Neural progenitor cell (in vitro differentiated cells): ENCODE data around the gene MARCHF3. TPM values are rescaled to one million over a fixed set of nuclear protein-coding genes. Genes with fewer than 3 reads are reported as not detected.

Experiments
- DNase-seq: peaks from one replicate; pipeline ENCODE4 v3.0.0-alpha.2; 2016; ENCODE audit warnings: low spot score
- H2AFZ ChIP-seq: fragments of 200-600 bp; sonication (generic); replicated peaks from 2 replicates; pipeline ENCODE4 v1.6.1; 2016; ENCODE audit warnings: antibody characterized with exemption
- H3F3A ChIP-seq: fragments of 200-600 bp; sonication (generic); 2 replicates; pipeline ENCODE4 v1.6.1; 2016; ENCODE audit warnings: antibody characterized with exemption, low read depth
- H3K27ac ChIP-seq: fragments of 200-600 bp; sonication (generic); 2 replicates; pipeline ENCODE4 v1.5.1; 2016; ENCODE audit warnings: mild to moderate bottlenecking
- H3K27me3 ChIP-seq: fragments of 200-600 bp; sonication (generic); 2 replicates; pipeline ENCODE4 v1.6.1; 2016; ENCODE audit warnings: mild to moderate bottlenecking, moderate library complexity
- H3K36me3 ChIP-seq: fragments of 200-600 bp; sonication (generic); 2 replicates; pipeline ENCODE4 v1.5.1; 2016
- H3K4me1 ChIP-seq: fragments of 200-600 bp; sonication (generic); 2 replicates; pipeline ENCODE4 v1.6.1; 2016; ENCODE audit warnings: mixed run types
- H3K4me2 ChIP-seq: fragments of 200-600 bp; sonication (generic); 2 replicates; pipeline ENCODE4 v1.6.1; 2016
- H3K4me3 ChIP-seq: fragments of 200-600 bp; sonication (generic); 2 replicates; pipeline ENCODE4 v1.5.1; 2016
- H3K79me2 ChIP-seq: fragments of 200-600 bp; sonication (generic); 2 replicates; pipeline ENCODE4 v1.6.1; 2016; ENCODE audit warnings: low read depth
- H3K9ac ChIP-seq: fragments of 200-600 bp; sonication (generic); 2 replicates; pipeline ENCODE4 v1.6.1; 2016
- H3K9me3 ChIP-seq: fragments of 200-600 bp; sonication (generic); 2 replicates; pipeline ENCODE4 v1.5.1; 2016; ENCODE audit warnings: low read depth
- H4K20me1 ChIP-seq: fragments of 200-600 bp; sonication (generic); 2 replicates; pipeline ENCODE4 v1.6.1; 2016; ENCODE audit warnings: low read depth
- H3K27ac Mint-ChIP-seq: 3 replicates; pipeline ENCODE4 v1.8.0; 2021; ENCODE audit warnings: mixed read lengths
- H3K27me3 Mint-ChIP-seq: 2 replicates; pipeline ENCODE4 v1.8.0; 2022; ENCODE audit warnings: low read depth, mild to moderate bottlenecking, inconsistent platforms, moderate library complexity, mixed read lengths; ENCODE audit not compliant: insufficient read depth
- H3K36me3 Mint-ChIP-seq: 3 replicates; pipeline ENCODE4 v1.8.0; 2021; ENCODE audit warnings: mixed read lengths
- H3K4me1 Mint-ChIP-seq: 3 replicates; pipeline ENCODE4 v1.8.0; 2021; ENCODE audit warnings: mixed read lengths
- H3K4me3 Mint-ChIP-seq: 3 replicates; pipeline ENCODE4 v1.8.0; 2021; ENCODE audit warnings: mild to moderate bottlenecking, moderate library complexity, mixed read lengths
- H3K9me3 Mint-ChIP-seq: 3 replicates; pipeline ENCODE4 v1.8.0; 2020; ENCODE audit warnings: mixed read lengths
- EZH2 ChIP-seq: fragments of 200-600 bp; sonication (generic); IDR thresholded peaks from 2 replicates; pipeline ENCODE4 v1.6.1; 2017; ENCODE audit warnings: antibody characterized with exemption, mild to moderate bottlenecking, moderate library complexity
- EZH2phosphoT487 ChIP-seq: fragments of 200-600 bp; sonication (generic); IDR thresholded peaks from 2 replicates; pipeline ENCODE4 v1.6.1; 2017; ENCODE audit warnings: antibody characterized with exemption
- total RNA-seq: library from RNA; depleted of rRNA; stranded (reverse); fragments of >200 nt; gene quantifications from 2 replicates; pipeline ENCODE4 v1.2.3, GENCODE V29; 2015; ENCODE audit warnings: low replicate concordance
- TF ChIP-seq, protein P1 (sequence below): fragments of 200-600 bp; sonication (generic); IDR thresholded peaks from 2 replicates; pipeline ENCODE4 v1.5.1; 2017; ENCODE audit warnings: antibody characterized with exemption, mild to moderate bottlenecking

The MARCHF3 gene
- total RNA-seq, 1 donor from 2014 or later: 6.1 TPM

DNA sequence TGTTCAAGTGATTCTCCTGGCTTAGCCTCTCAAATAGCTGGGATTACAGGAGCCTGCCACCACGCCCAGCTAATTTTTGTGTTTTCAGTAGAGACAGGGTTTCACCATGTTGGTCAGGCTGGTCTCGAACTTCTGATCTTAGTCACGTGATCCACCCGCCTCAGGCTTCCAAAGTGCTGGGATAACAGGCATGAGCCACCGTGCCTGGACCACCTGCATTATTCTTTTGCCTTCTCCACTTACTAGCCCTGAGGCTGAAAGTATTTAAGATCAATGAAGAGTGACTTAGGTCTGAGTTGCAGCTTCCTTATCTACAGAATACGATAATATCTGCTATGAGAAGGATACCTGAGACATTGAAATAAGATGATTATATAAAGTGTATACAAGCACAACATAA lies 129.6 kb downstream of the MARCHF3 start:
- DNase-seq: no peak
- H2AFZ ChIP-seq: no peak overlapping the region
- no peaks in the 10 kb centered on the region for H3K27me3 ChIP-seq
- TF ChIP-seq, protein P1, sequence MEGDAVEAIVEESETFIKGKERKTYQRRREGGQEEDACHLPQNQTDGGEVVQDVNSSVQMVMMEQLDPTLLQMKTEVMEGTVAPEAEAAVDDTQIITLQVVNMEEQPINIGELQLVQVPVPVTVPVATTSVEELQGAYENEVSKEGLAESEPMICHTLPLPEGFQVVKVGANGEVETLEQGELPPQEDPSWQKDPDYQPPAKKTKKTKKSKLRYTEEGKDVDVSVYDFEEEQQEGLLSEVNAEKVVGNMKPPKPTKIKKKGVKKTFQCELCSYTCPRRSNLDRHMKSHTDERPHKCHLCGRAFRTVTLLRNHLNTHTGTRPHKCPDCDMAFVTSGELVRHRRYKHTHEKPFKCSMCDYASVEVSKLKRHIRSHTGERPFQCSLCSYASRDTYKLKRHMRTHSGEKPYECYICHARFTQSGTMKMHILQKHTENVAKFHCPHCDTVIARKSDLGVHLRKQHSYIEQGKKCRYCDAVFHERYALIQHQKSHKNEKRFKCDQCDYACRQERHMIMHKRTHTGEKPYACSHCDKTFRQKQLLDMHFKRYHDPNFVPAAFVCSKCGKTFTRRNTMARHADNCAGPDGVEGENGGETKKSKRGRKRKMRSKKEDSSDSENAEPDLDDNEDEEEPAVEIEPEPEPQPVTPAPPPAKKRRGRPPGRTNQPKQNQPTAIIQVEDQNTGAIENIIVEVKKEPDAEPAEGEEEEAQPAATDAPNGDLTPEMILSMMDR: no peak
- no peak for TF ChIP-seq EZH2
- no peak for TF ChIP-seq EZH2phosphoT487
- H3K36me3 Mint-ChIP-seq: peaks cover 7% of the 10 kb centered on the region
- peaks cover 6% of the 10 kb centered on the region for H3K27me3 Mint-ChIP-seq
- no peaks in the 10 kb centered on the region for H3K79me2 ChIP-seq
- peaks cover 4% of the 10 kb centered on the region for H3K4me1 ChIP-seq
- no peaks in the 10 kb centered on the region for H3K36me3 ChIP-seq
- H3K4me2 ChIP-seq: no peak overlapping the region
- H4K20me1 ChIP-seq: no peaks in the 10 kb centered on the region
- H3K9ac ChIP-seq: no peak overlapping the region
- no peak overlapping the region for H3K27ac ChIP-seq
- H3F3A ChIP-seq: no peaks in the 10 kb centered on the region
- no peak overlapping the region for H3K4me3 Mint-ChIP-seq
- H3K9me3 ChIP-seq: no peaks in the 10 kb centered on the region
- H3K4me3 ChIP-seq: no peak overlapping the region
- peaks cover 5% of the 10 kb centered on the region for H3K9me3 Mint-ChIP-seq
- peaks cover 8% of the 10 kb centered on the region for H3K4me1 Mint-ChIP-seq
- H3K27ac Mint-ChIP-seq: no peak overlapping the region

DNA sequence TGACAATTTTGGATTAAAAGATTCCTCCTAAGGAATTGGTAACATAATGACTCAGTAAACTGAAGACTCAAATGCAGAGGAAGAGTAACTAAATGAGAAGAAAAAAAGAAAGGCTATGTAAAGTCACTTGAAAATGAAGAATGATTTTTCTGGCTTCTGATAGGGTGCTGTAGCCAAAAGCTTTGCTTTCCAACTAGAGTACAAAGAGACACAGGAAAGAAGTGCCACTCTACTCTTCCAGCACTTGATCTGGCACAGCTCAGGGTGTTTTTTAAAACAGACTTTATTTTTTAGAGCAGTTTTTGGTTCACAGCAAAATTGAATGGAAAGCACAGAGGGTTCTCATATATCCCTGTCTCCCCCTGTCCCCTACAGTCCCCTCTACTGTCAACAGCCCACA lies 130.9 kb downstream of the MARCHF3 start:
- Mint-ChIP-seq H3K9me3 (peaks cover 9% of the 10 kb centered on the region), H3K27ac (no peak overlapping the region), H3K36me3 (peaks cover 7% of the 10 kb centered on the region)

DNA sequence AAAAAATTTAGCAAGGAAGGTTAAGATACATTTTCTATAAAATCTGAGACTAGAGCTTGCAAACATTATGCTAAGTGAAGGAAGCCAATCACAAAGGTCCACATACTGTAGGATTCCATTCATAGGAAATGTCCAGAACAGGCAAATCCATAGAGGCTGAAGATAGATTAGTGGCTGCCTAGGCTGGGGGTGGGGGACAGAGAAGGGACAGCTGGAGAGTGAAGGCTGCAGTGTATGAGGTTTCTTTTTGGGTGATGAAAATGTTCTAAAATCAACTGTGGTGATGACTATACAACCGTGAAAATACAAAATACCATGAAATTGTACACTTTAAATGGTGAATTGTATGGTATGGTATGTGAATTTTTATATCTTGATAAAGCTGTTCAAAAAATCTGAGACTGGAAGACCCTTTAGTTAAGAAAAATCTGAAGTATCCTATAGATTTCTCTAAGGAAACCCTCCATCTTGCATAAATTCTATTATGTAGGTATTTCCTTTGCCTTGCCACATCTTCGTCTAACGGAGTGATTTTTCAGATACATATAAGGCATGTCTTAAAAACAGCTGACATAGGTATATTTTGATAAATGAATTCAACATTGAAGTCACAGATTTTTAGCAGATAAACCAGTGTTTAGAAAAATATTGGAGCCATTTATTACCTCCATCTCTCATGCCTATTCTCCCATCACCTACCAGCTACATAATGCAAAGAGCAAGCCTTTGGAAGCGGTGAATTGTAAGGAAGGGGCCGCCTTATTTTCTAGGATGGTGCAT lies 132.3 kb downstream of the MARCHF3 start:
- Histone ChIP-seq H3K79me2 (no peaks in the 10 kb centered on the region), H4K20me1 (no peaks in the 10 kb centered on the region), H3K9me3 (no peaks in the 10 kb centered on the region), H3K9ac (no peak overlapping the region), H3K4me3 (no peak overlapping the region), H3K4me1 (peaks cover 5% of the 10 kb centered on the region), H3K27me3 (no peaks in the 10 kb centered on the region), H3K27ac (no peak overlapping the region), H3K4me2 (no peak overlapping the region), H2AFZ (no peak overlapping the region), H3F3A (no peaks in the 10 kb centered on the region), H3K36me3 (no peaks in the 10 kb centered on the region)
- H3K9me3 Mint-ChIP-seq: peaks cover 9% of the 10 kb centered on the region
- TF ChIP-seq EZH2phosphoT487: no peak
- TF ChIP-seq, protein P1: no peak
- TF ChIP-seq EZH2: no peak
- no peak overlapping the region for H3K27ac Mint-ChIP-seq
- H3K36me3 Mint-ChIP-seq: peaks cover 7% of the 10 kb centered on the region
- no peak for DNase-seq
- H3K4me1 Mint-ChIP-seq: peaks cover 8% of the 10 kb centered on the region
- H3K27me3 Mint-ChIP-seq: peaks cover 4% of the 10 kb centered on the region
- H3K4me3 Mint-ChIP-seq: no peak overlapping the region

More for the DNA sequence above, 130.9 kb downstream of the MARCHF3 start:
- no peak overlapping the region for H3K4me3 ChIP-seq
- H4K20me1 ChIP-seq: no peaks in the 10 kb centered on the region
- H2AFZ ChIP-seq: no peak overlapping the region
- no peaks in the 10 kb centered on the region for H3K36me3 ChIP-seq
- H3K9ac ChIP-seq: no peak overlapping the region
- no peak overlapping the region for H3K27ac ChIP-seq
- TF ChIP-seq, protein P1: no peak
- no peak for TF ChIP-seq EZH2
- no peaks in the 10 kb centered on the region for H3K79me2 ChIP-seq
- H3K27me3 Mint-ChIP-seq: peaks cover 4% of the 10 kb centered on the region
- H3K4me1 Mint-ChIP-seq: peaks cover 8% of the 10 kb centered on the region
- no peaks in the 10 kb centered on the region for H3K27me3 ChIP-seq
- H3K4me2 ChIP-seq: no peak overlapping the region
- no peak overlapping the region for H3K4me3 Mint-ChIP-seq
- peaks cover 5% of the 10 kb centered on the region for H3K4me1 ChIP-seq
- no peak for DNase-seq
- H3F3A ChIP-seq: no peaks in the 10 kb centered on the region
- no peaks in the 10 kb centered on the region for H3K9me3 ChIP-seq
